K562 (cell line): ENCODE measurements around the gene EHBP1. TPM values are rescaled to one million over a fixed set of nuclear protein-coding genes. Genes with fewer than 3 reads are reported as not detected.
A peak's percentile ranks its signal among the peaks of the same experiment; 100 is the strongest.

ENCODE experiments used
- FOXP1 ChIP-seq: sonication (generic); formaldehyde crosslinking; IDR thresholded peaks from 2 replicates; pipeline ENCODE4 v1.8.0; 2022; ENCODE audit warnings: mild to moderate bottlenecking, missing genetic modification reagents
- L3MBTL2 ChIP-seq: fragments of 450-650 bp; IDR thresholded peaks from 2 replicates; pipeline ENCODE4 v1.6.1; 2016; ENCODE audit warnings: mild to moderate bottlenecking, moderate library complexity
- MGA ChIP-seq: fragments of 450-650 bp; IDR thresholded peaks from 2 replicates; pipeline ENCODE4 v1.6.1; 2016; ENCODE audit warnings: mild to moderate bottlenecking, moderate library complexity
- NRF1 ChIP-seq, 2 experiments: fragments of 450-650 bp; IDR thresholded peaks in 1 of 2; conservative IDR thresholded peaks in 1 of 2; 2 replicates each; pipeline ENCODE4 v1.6.1; 2014; ENCODE audit warnings: mild to moderate bottlenecking in 2 of 2
- XRCC5 ChIP-seq: fragments of 200-400 bp; formaldehyde crosslinking; IDR thresholded peaks from 2 replicates; pipeline ENCODE4 v1.6.1; 2017; ENCODE audit warnings: low read depth, mild to moderate bottlenecking, low read length
- ZBTB1 ChIP-seq: sonication (generic); formaldehyde crosslinking; IDR thresholded peaks from 2 replicates; pipeline ENCODE4 v1.8.1; 2023; ENCODE audit warnings: missing genetic modification reagents, low read depth, mild to moderate bottlenecking, borderline replicate concordance
- polyA plus RNA-seq, 8 experiments: library from polyadenylated mRNA; depleted of rRNA in 4 of 8; stranded (reverse) in 5 of 8; unstranded in 3 of 8; fragments of >200 nt; fragmentation: Nextera tagmentation in 2 of 8; fragmentation: Illumina TruSeq in 1 of 8; extraction: Ambion mirVana in 2 of 8; extraction: Trizol in 1 of 8; gene quantifications; 2 replicates each; pipeline versions ENCODE4 v1.2.1 to v1.2.3, GENCODE V29; 2011 to 2014; ENCODE audit warnings: inconsistent platforms in 1 of 8, missing spikeins in 1 of 8
- total RNA-seq, 7 experiments: library from RNA; depleted of rRNA in 6 of 7; stranded (reverse); fragments of >200 nt in 6 of 7; fragmentation: Illumina TruSeq in 2 of 7; extraction: Trizol in 2 of 7; gene quantifications; 2 replicates each; pipeline versions ENCODE4 v1.2.1 to v1.2.3, GENCODE V29; 2011 to 2021; ENCODE audit warnings: low replicate concordance in 1 of 7
- TF ChIP-seq, protein P1 (sequence below): sonication (generic); formaldehyde crosslinking; IDR thresholded peaks from 2 replicates; pipeline ENCODE4 v1.8.0; 2022; ENCODE audit warnings: mild to moderate bottlenecking, missing genetic modification reagents
- TF ChIP-seq, protein P2 (sequence below): fragments of 150-350 bp; IDR thresholded peaks from 2 replicates; pipeline ENCODE4 v1.6.1; 2014; ENCODE audit warnings: low read depth, mild to moderate bottlenecking, low read length, borderline replicate concordance

Gene EHBP1
- total and polyA plus RNA-seq, 9 of the 15 experiments (the other 6 are each of a cell fraction or from before 2014, with no cell fraction given): 8.9 to 26.6 (median 19.3) TPM

GRCh38 chr2:63049970-63050333 lies 344.4 kb downstream of the EHBP1 start (continued):
- peak; percentile 72; the same call in 1 of the 2 replicates for TF ChIP-seq MGA
- TF ChIP-seq, protein P1, sequence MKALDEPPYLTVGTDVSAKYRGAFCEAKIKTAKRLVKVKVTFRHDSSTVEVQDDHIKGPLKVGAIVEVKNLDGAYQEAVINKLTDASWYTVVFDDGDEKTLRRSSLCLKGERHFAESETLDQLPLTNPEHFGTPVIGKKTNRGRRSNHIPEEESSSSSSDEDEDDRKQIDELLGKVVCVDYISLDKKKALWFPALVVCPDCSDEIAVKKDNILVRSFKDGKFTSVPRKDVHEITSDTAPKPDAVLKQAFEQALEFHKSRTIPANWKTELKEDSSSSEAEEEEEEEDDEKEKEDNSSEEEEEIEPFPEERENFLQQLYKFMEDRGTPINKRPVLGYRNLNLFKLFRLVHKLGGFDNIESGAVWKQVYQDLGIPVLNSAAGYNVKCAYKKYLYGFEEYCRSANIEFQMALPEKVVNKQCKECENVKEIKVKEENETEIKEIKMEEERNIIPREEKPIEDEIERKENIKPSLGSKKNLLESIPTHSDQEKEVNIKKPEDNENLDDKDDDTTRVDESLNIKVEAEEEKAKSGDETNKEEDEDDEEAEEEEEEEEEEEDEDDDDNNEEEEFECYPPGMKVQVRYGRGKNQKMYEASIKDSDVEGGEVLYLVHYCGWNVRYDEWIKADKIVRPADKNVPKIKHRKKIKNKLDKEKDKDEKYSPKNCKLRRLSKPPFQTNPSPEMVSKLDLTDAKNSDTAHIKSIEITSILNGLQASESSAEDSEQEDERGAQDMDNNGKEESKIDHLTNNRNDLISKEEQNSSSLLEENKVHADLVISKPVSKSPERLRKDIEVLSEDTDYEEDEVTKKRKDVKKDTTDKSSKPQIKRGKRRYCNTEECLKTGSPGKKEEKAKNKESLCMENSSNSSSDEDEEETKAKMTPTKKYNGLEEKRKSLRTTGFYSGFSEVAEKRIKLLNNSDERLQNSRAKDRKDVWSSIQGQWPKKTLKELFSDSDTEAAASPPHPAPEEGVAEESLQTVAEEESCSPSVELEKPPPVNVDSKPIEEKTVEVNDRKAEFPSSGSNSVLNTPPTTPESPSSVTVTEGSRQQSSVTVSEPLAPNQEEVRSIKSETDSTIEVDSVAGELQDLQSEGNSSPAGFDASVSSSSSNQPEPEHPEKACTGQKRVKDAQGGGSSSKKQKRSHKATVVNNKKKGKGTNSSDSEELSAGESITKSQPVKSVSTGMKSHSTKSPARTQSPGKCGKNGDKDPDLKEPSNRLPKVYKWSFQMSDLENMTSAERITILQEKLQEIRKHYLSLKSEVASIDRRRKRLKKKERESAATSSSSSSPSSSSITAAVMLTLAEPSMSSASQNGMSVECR (CRISPR knock-in tag): 0 out of 2 replicates have a peak, but pooled peaks have one; percentile 28
- peak; percentile 49; the same call in 1 of the 2 replicates for TF ChIP-seq FOXP1 (CRISPR knock-in tag)
- peak in 1 of 2 experiments; percentile 58; a peak in 1 of 4 replicates for TF ChIP-seq NRF1 (conservative IDR thresholded peaks at IDR 0.05 in 1 of 2, IDR thresholded peaks at IDR 0.05 in 1 of 2)
- TF ChIP-seq XRCC5: 0 out of 2 replicates have a peak, but pooled peaks have one; percentile 21
- 0 out of 2 replicates have a peak, but pooled peaks have one; percentile 44 for TF ChIP-seq ZBTB1 (CRISPR knock-in tag)
- peak; percentile 87 for TF ChIP-seq L3MBTL2
- TF ChIP-seq, protein P2, sequence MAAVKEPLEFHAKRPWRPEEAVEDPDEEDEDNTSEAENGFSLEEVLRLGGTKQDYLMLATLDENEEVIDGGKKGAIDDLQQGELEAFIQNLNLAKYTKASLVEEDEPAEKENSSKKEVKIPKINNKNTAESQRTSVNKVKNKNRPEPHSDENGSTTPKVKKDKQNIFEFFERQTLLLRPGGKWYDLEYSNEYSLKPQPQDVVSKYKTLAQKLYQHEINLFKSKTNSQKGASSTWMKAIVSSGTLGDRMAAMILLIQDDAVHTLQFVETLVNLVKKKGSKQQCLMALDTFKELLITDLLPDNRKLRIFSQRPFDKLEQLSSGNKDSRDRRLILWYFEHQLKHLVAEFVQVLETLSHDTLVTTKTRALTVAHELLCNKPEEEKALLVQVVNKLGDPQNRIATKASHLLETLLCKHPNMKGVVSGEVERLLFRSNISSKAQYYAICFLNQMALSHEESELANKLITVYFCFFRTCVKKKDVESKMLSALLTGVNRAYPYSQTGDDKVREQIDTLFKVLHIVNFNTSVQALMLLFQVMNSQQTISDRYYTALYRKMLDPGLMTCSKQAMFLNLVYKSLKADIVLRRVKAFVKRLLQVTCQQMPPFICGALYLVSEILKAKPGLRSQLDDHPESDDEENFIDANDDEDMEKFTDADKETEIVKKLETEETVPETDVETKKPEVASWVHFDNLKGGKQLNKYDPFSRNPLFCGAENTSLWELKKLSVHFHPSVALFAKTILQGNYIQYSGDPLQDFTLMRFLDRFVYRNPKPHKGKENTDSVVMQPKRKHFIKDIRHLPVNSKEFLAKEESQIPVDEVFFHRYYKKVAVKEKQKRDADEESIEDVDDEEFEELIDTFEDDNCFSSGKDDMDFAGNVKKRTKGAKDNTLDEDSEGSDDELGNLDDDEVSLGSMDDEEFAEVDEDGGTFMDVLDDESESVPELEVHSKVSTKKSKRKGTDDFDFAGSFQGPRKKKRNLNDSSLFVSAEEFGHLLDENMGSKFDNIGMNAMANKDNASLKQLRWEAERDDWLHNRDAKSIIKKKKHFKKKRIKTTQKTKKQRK: no peak
